ENCODE data around the gene FGF8.

FGF8 gene

DNA sequence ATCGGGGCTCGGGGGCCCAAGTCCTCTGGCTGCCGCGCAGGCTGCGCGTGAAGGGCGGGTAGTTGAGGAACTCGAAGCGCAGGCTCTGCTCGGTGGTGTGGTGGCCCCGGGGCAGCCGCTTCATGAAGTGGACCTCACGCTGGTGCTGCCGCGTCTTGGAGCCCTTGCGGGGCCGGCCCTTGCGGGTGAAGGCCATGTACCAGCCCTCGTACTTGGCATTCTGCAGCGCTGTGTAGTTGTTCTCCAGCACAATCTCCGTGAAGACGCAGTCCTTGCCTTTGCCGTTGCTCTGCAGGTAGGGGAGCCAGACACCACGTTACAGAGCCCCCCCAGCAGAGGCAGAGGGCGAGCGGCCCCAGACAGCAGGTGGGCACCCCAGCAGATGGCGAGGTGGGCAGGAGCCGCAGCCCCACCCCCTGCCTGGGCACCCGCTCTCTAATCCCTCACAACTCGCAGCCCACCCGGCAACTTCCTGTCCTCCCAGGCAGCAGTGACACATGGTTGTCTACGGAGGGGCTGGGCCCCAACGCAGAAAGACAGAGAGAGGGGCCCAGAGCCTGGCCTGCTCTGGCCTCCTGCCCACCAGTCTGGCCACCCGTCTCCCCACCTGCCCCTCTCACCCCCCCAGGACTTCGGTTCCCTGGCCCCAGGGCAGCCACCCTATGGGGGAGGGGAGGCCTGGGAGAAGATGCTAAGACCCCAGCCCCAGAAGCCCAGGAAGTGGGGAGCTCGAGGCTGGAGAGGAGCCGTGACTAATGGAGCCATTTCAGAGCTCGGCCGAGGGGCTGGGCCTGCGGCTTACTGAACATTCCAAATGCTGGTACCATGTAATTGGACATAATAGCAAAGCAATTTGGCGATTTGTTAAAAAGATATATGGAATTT is 5.3 kb downstream of the FGF8 start:
- DNase-seq: no peak
- TF ChIP-seq POLR2A (IDR thresholded peaks at IDR 0.05; ENCODE audit: low read length) (no peak), GATA1 (IDR thresholded peaks at IDR 0.05; ENCODE audit: low read depth, low read length) (no peak)

DNA sequence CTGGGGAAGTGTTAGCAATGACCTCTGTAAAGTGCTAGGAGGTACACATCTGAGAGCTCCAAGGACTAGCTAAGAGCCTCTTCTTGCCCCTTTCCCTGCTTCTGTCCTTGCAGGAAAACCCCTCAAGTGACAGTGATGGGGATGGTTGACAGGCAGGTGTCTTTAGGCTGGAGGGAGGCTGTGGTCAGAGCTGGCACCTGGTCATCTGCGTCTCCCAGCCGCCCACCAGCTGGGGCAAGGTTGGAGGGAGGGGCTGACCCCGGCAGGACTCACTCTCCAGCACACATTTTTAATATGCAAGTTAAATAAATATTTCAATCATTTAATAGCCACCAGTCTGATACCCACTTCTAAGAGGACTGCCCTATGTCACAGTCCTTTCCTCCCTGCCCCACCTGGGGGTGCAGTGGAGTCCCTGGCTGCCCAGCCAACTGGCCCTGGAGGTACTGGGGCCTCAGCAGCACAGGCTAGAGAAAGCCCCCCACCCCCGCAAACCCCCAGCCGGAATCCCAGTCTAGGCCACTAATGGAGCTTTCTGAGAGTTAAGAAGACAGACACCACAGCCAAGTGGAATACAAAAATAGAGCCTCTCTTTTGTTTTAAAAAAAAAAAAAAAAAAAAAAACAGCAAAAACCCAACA is 6.3 kb downstream of the FGF8 start:
- no peak for DNase-seq
- TF ChIP-seq GATA1 (IDR thresholded peaks at IDR 0.05; ENCODE audit: low read depth, low read length) (no peak), POLR2A (IDR thresholded peaks at IDR 0.05; ENCODE audit: low read length) (no peak)

DNA sequence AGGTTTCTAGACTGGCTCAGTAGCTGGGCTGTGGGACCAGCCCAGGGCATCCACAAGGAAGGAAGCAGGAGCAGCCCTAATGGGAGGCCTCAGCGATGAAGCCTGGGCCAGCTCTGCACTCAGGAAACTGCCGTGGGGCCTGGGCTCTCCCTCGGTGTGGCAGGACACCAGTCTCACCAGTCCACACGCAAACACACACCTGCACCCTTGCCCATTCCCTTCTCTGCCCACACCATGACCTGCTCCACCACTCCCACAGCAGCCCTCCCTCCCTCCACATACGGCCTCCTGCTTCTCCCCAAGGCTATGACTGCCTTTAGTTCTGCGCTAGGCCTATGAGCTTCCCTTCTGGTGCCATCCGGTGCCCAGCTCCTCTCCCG is 7.1 kb downstream of the FGF8 start:
- DNase-seq: no peak
- no peak for TF ChIP-seq POLR2A (IDR thresholded peaks at IDR 0.05; ENCODE audit: low read length)
- TF ChIP-seq GATA1 (IDR thresholded peaks at IDR 0.05; ENCODE audit: low read depth, low read length): no peak

DNA sequence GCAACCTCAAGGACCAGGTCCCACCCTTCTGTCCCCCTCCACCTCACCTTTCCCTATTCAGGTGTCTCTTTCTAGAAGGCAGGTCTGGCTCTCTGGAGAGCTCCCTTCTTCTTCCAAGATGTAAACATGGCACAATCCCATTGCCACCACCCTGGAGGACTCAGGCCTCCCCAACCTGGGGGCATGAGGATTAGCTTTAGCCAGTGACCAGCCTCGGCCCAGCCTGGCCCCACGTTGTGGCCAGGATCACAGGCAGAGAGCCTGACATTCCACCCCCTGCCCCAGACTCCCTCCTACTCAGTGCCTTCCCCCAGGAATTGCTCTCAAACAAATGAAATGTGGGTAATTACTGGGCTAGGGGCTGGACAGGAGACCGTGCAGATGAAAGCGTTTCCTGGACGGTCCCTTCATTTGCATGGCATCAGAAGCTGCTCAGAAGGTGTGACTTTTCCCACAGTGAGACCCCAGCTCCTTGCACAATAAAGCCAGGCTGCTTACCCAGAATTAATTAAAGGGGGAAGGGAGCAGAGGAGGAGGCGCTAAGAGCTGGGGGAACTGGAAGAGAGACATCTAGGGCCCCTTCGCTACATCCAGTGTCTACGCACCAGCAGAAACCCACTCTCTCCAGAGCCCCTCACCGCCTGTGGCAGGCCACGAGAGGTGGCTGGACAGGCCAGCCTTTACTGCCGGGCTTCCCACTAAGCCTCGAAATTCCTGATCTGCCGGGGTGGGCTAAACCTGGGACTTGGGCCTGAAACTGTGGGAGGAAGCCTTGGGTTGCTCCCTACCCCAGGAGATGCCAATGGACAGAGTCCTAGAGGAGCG is 7.7 kb downstream of the FGF8 start:
- TF ChIP-seq GATA1 (IDR thresholded peaks at IDR 0.05; ENCODE audit: low read depth, low read length): no peak
- no peak for DNase-seq

DNA sequence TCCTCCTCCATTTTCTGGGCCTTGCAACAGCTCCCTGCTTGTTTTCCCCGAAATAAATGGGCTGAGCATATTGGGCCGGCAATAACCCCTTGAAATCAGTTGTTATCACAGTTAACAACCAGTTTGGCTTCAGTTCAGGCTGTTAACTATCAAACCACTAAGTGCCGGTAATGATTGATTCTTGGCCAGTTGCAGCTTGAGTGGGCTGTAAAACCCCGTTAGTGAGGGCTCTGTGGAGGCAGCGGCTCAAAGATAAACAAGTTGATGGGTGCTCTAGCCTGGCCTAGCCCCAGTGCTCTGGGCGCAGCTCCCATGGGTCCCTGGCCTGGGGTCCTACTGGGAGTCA is 8.3 kb downstream of the FGF8 start:
- no peak for TF ChIP-seq POLR2A (IDR thresholded peaks at IDR 0.05; ENCODE audit: low read length)
- no peak for TF ChIP-seq GATA1 (IDR thresholded peaks at IDR 0.05; ENCODE audit: low read depth, low read length)
- DNase-seq: peak; percentile 23 to 61

DNA sequence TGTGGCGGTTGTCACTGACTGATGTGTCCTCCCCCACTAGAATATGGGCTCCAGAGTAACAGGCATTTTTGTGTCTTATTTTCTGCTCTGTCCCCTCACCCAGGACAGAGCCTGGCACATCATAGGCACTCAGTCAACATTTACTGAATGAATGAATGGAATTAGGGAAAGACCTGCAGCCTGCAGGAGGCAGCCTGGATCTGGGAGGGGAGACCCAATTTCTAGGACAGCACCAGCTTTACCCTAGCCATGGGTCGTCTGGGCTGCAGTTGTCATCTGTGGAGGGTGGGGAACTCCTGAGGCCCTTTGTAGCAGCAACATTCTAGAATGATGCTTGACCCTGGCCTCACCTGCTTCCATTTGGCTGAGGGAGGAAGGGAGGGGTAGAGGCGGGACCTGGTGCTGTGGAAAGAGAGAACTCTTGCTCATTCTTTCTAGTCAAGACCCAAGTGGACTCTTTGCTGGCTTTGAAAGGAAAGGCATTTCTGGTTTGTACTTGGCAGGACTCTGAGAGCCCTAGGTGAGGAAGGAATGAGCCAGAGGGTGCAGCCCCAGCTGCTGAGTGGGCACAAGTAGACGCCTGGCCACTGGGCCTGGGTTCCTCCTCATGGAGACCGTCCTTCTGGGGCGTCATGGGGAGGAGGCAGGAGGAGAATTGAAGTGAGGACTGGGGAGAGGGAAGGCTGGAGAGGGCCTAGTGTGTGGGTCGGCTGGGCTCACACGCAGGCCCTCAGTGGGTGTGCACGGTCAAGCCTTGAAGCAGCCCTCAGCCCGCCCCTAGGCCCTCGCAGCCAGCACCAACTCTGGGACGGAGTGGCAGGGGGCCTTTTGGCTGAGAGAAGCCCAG is 8.9 kb downstream of the FGF8 start:
- DNase-seq: no peak
- TF ChIP-seq GATA1 (IDR thresholded peaks at IDR 0.05; ENCODE audit: low read depth, low read length) (no peak), POLR2A (IDR thresholded peaks at IDR 0.05; ENCODE audit: low read length) (no peak)

DNA sequence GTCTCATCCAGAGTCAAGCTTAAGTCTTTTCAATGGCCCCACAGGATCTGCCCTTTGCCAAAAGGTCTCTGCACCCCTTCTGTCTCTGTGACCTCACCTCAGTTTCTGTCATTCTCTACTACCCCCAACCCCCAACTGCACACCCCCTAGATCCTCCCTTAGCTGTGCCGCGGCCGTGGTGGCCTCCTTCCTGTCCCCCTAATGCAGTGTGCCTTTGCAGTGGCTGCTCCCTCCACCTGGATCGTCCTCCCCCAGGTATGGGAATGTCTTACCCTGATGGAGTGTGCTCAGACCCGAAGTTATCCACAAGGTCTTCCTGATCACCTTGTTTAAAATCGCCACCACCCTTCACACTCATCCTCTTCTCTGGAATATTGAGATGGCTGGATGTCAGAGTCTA is 9.6 kb downstream of the FGF8 start:
- TF ChIP-seq GATA1 (IDR thresholded peaks at IDR 0.05; ENCODE audit: low read depth, low read length) (no peak), POLR2A (IDR thresholded peaks at IDR 0.05; ENCODE audit: low read length) (no peak)
- no peak for DNase-seq

DNA sequence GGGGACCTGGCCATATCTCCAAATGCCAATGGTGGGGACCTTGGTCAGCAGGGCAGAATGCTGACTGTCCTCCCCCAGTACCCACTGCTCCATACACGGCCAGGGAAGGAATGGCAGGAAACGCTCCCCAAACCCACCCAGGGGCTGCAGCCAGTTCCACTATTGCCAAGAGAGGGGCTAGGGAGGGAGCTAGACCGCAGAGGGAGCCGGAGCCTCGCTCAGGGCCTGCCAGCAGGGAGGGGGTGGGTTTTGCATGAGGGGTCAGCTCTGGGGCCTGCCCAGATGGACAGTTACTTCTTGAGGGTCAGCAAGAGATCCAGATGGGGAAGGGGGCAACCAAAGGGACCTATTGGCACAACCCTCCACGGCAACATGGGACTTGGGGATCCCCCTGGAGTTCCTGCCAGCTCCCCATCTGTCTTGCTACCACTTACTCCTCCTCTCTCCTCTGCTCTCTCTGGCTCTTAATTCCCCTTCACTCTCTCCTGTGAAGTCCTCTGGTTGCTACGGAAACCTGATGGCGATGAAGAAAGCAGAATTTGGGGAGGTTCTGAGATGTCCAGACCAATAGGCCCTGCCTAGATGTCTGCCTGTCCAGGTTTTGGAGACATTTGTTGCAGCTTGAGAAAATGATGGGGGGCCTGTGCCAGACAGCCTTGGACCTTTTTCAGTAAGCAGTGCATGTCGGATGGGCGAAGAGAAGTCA is 12.6 kb downstream of the FGF8 start:
- no peak for DNase-seq
- TF ChIP-seq GATA1 (IDR thresholded peaks at IDR 0.05; ENCODE audit: low read depth, low read length): no peak
- TF ChIP-seq POLR2A (IDR thresholded peaks at IDR 0.05; ENCODE audit: low read length): no peak

DNA sequence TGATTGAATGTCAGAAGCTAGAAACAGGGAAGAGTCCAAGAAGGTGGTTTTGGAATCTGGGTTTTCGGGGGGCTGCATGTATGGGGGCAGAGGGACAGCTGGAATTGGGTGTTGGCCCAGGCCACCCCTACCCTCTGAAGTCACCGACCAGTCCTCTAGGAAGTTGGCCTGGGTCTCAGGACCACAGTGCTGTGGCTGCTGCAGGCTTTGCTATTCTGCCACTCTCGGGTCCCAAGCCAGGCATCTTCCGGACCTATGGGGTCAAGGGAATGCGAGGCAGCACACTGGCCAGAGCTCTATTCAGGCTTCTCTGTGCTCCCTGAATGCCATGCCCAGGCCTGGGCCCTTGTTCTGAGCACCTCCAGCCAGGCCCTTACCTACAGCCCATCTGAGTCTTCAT is 13.2 kb downstream of the FGF8 start:
- TF ChIP-seq POLR2A (IDR thresholded peaks at IDR 0.05; ENCODE audit: low read length) (no peak), GATA1 (IDR thresholded peaks at IDR 0.05; ENCODE audit: low read depth, low read length) (no peak)
- DNase-seq: no peak

DNA sequence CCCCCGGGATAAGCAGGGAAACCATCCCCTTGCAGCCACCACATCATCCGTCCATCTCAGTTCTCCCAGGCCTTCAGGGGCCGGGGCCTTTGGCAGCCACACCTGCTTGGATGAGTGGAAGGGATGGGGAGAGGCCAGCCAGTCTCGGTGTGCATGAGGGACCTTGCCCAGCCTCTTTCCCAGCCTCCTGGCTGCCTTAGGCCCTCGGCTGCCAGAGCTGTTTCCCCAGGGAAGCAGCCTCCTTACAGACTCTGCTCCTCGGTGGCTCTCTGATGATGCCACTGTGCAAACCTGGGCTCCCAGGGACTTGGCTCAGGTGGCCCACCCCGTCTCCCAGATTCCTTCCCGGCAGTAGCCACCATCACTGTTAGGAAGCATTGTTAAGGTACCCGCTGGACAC is 14.7 kb downstream of the FGF8 start:
- TF ChIP-seq GATA1 (IDR thresholded peaks at IDR 0.05; ENCODE audit: low read depth, low read length) (no peak), POLR2A (IDR thresholded peaks at IDR 0.05; ENCODE audit: low read length) (no peak)
- DNase-seq: no peak

DNA sequence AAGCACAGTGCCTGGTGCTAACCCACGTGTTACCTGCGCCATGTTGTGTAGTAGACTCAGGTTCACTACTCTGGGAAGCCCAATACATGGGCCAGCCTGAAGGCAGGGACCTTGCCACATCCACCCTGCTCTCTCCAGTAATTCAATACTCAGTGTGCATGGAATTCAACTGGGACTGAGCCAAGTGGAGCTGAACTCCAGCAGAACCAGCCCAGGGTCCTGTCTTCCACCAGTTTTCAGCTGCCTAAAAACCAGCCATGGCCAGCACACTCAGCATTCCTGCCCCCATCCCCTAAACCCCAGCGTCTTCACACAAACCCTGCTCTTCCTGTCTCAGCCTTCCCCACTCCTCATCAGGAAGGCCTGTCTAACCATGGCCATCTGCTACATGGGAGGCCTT is 15.4 kb downstream of the FGF8 start:
- DNase-seq: no peak
- TF ChIP-seq POLR2A (IDR thresholded peaks at IDR 0.05; ENCODE audit: low read length) (no peak), GATA1 (IDR thresholded peaks at IDR 0.05; ENCODE audit: low read depth, low read length) (no peak)

DNA sequence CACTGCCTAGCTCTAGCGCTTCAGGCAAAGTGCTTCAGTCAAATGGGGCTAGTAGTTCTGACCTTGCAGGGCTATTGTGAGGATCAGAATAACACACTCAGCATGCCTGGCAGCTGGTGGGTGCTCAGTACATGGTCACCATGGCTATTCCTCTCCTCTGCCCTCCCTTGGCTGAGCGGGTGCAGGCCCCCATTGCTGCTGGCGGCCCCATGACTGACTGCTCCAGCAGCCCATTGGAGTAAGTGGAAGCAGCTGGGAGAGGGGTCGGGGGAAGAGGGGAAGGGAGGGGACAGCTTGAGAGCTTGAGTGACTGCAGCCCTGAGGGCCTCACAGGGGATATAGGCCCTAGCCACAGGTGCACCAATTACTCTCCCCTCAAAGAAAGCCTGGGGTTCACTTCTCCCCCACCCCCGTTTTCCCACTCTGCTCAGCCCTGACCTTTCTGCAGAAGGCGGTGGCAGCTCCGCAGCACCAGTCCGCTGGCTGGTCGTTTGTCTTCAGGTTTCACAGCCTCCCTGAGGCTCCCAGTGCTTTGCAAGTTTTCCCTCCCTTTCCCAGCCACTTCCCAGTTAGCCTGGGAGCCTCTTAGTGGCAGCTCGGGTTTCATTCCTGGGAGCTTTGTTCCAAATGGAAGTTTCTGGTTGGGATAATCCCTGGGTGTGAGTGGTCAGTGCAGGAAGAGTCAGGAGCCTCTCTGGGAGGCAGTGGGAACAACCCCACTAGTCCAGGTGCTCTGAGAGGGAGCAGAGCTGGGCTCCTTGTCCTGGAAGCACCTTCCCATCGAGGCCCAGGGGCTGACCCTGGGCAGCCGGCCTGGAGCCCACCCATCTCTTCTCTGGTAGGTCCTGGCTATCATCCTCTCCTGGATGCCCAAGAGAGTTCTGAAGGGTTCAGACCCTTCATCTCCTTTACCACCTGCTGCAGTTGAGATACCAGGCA is 16.3 kb downstream of the FGF8 start:
- TF ChIP-seq GATA1 (IDR thresholded peaks at IDR 0.05; ENCODE audit: low read depth, low read length) (no peak), POLR2A (IDR thresholded peaks at IDR 0.05; ENCODE audit: low read length) (no peak)

More for the DNA sequence above, 16.3 kb downstream of the FGF8 start:
- no peak for DNase-seq

All from erythroblast (primary cell).